ENCODE measurements around the gene DNAJC8.

Gene DNAJC8

GRCh38 chr1:28248273-28249012 lies 15.6 kb upstream of the DNAJC8 start:
- Histone ChIP-seq H3K4me1 (ENCODE audit: control insufficient read depth, insufficient read depth, low read length) (peaks cover 14% of the 10 kb centered on the region), H3K36me3 (ENCODE audit: control insufficient read depth, insufficient read depth, low read length) (no peaks in the 10 kb centered on the region), H3K27me3 (ENCODE audit: control insufficient read depth, insufficient read depth, low read length) (no peaks in the 10 kb centered on the region), H3K4me3 (ENCODE audit: low read depth, low read length) (peak overlapping the region; percentile 6), H3K9ac (ENCODE audit: low read depth, low read length) (no peak overlapping the region), H3K9me3 (ENCODE audit: control insufficient read depth, insufficient read depth, low read length) (no peaks in the 10 kb centered on the region)

GRCh38 chr1:28247612-28248272 lies 14.9 kb upstream of the DNAJC8 start:
- H3K9ac ChIP-seq (ENCODE audit: low read depth, low read length), result no peak overlapping the region
- peaks cover 14% of the 10 kb centered on the region for H3K4me1 ChIP-seq (ENCODE audit: control insufficient read depth, insufficient read depth, low read length)
- peak overlapping the region; percentile 40 for H3K4me3 ChIP-seq (ENCODE audit: low read depth, low read length)
- H3K27me3 ChIP-seq (ENCODE audit: control insufficient read depth, insufficient read depth, low read length), result no peaks in the 10 kb centered on the region
- no peaks in the 10 kb centered on the region for H3K36me3 ChIP-seq (ENCODE audit: control insufficient read depth, insufficient read depth, low read length)
- H3K9me3 ChIP-seq (ENCODE audit: control insufficient read depth, insufficient read depth, low read length), result no peaks in the 10 kb centered on the region

DNA sequence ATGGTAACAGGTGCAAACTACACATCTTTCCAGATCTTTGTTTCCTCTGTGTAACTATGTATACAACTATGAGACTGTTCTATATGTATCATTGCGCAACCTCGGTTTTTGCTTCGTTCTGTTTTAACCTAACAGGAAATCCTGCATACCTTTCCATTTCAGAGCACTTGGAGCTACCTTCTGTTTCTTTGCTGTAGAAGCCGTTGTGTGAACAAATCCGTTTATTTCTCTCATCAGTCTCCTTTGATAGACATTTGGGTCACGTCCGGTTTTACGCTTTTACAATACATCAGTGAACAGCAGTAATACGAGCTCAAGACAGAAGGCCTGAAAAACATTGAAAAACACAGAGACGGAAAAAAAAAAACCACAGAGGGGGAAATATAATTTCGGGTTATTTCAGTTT lies 13.6 kb upstream of the DNAJC8 start:
- no peaks in the 10 kb centered on the region for H3K36me3 ChIP-seq (ENCODE audit: control insufficient read depth, insufficient read depth, low read length)
- H3K9ac ChIP-seq (ENCODE audit: low read depth, low read length), result no peak overlapping the region
- H3K9me3 ChIP-seq (ENCODE audit: control insufficient read depth, insufficient read depth, low read length), result no peaks in the 10 kb centered on the region
- H3K4me3 ChIP-seq (ENCODE audit: low read depth, low read length), result peak overlapping the region; percentile 26
- H3K27me3 ChIP-seq (ENCODE audit: control insufficient read depth, insufficient read depth, low read length), result no peaks in the 10 kb centered on the region
- H3K4me1 ChIP-seq (ENCODE audit: control insufficient read depth, insufficient read depth, low read length), result peaks cover 14% of the 10 kb centered on the region

GRCh38 chr1:28244549-28245251 lies 11.9 kb upstream of the DNAJC8 start:
- H3K9me3 ChIP-seq (ENCODE audit: control insufficient read depth, insufficient read depth, low read length), result no peaks in the 10 kb centered on the region
- H3K9ac ChIP-seq (ENCODE audit: low read depth, low read length), result no peak overlapping the region
- no peak overlapping the region for H3K4me3 ChIP-seq (ENCODE audit: low read depth, low read length)
- no peaks in the 10 kb centered on the region for H3K27me3 ChIP-seq (ENCODE audit: control insufficient read depth, insufficient read depth, low read length)
- H3K36me3 ChIP-seq (ENCODE audit: control insufficient read depth, insufficient read depth, low read length), result no peaks in the 10 kb centered on the region
- peaks cover 14% of the 10 kb centered on the region for H3K4me1 ChIP-seq (ENCODE audit: control insufficient read depth, insufficient read depth, low read length)

DNA sequence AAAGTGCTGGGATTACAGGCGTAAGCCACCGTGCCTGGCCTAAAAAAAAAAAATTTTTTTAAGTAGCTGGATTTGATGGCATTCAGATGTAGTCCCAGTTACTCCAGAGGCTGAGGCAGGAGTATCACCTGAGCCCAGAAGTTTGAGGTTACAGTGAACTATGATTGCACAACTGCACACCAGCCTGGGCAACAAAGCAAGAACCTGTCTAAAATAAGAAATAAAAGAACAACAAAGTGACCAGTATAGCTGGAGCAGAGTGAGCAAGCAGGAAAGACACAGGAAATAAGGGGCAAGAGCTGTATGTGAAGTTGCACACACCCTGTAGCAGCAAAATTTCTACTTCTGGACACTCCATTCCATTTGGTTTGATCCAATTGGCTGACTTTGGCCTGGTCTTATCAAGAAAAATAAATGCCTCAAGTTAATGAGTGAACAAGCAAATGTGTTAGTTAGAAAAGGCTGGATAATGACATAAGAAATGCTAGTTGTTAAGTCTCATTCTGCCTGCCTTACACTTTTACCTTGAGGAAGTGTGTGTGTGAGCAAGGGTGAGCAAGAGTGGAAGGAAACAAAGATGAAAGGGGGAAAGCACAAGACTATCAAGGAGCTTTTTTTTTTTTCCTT lies 11.0 kb upstream of the DNAJC8 start:
- Histone ChIP-seq H3K4me3 (ENCODE audit: low read depth, low read length) (no peak overlapping the region), H3K9ac (ENCODE audit: low read depth, low read length) (no peak overlapping the region), H3K27me3 (ENCODE audit: control insufficient read depth, insufficient read depth, low read length) (no peaks in the 10 kb centered on the region), H3K4me1 (ENCODE audit: control insufficient read depth, insufficient read depth, low read length) (peaks cover 10% of the 10 kb centered on the region), H3K36me3 (ENCODE audit: control insufficient read depth, insufficient read depth, low read length) (no peaks in the 10 kb centered on the region), H3K9me3 (ENCODE audit: control insufficient read depth, insufficient read depth, low read length) (no peaks in the 10 kb centered on the region)

DNA sequence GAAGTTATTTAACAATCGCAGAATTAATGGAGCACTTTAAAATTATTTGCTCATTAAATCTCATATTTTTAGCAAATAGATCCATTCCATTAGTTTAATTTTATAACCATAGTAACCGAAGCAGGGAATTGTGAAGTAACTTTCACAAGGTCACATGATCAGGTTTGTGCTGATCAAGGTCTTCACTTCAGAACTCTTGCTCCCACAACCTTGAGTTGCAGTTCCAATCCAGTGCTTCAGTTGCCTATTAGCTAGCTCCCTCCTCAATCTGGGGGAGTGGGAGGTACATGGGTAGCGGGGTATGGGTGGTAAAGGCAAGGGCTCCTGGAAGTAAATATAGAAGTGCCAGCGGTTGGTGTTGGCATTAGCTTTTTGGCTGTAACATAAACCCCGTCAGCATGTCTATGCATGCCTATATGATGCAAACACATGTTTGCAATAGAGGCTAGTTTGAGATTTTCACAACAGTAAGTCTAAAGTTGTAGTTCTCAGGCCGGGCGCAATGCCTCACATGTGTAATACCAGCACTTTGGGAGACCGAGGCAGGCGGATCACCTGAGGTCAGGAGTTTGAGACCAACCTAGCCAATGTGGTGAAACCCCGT lies 8.9 kb upstream of the DNAJC8 start:
- Histone ChIP-seq H3K9ac (ENCODE audit: low read depth, low read length) (no peak overlapping the region), H3K4me3 (ENCODE audit: low read depth, low read length) (no peak overlapping the region), H3K4me1 (ENCODE audit: control insufficient read depth, insufficient read depth, low read length) (no peaks in the 10 kb centered on the region), H3K36me3 (ENCODE audit: control insufficient read depth, insufficient read depth, low read length) (no peaks in the 10 kb centered on the region), H3K27me3 (ENCODE audit: control insufficient read depth, insufficient read depth, low read length) (no peaks in the 10 kb centered on the region), H3K9me3 (ENCODE audit: control insufficient read depth, insufficient read depth, low read length) (no peaks in the 10 kb centered on the region)

GRCh38 chr1:28240024-28240423 lies 7.2 kb upstream of the DNAJC8 start:
- H3K9me3 ChIP-seq (ENCODE audit: control insufficient read depth, insufficient read depth, low read length), result no peaks in the 10 kb centered on the region
- no peak overlapping the region for H3K4me3 ChIP-seq (ENCODE audit: low read depth, low read length)
- no peaks in the 10 kb centered on the region for H3K36me3 ChIP-seq (ENCODE audit: control insufficient read depth, insufficient read depth, low read length)
- H3K27me3 ChIP-seq (ENCODE audit: control insufficient read depth, insufficient read depth, low read length), result no peaks in the 10 kb centered on the region
- H3K4me1 ChIP-seq (ENCODE audit: control insufficient read depth, insufficient read depth, low read length), result no peaks in the 10 kb centered on the region
- H3K9ac ChIP-seq (ENCODE audit: low read depth, low read length), result no peak overlapping the region

GRCh38 chr1:28239004-28239403 lies 6.2 kb upstream of the DNAJC8 start:
- no peak overlapping the region for H3K9ac ChIP-seq (ENCODE audit: low read depth, low read length)
- H3K27me3 ChIP-seq (ENCODE audit: control insufficient read depth, insufficient read depth, low read length), result no peaks in the 10 kb centered on the region
- H3K9me3 ChIP-seq (ENCODE audit: control insufficient read depth, insufficient read depth, low read length), result no peaks in the 10 kb centered on the region
- no peaks in the 10 kb centered on the region for H3K4me1 ChIP-seq (ENCODE audit: control insufficient read depth, insufficient read depth, low read length)
- no peak overlapping the region for H3K4me3 ChIP-seq (ENCODE audit: low read depth, low read length)
- H3K36me3 ChIP-seq (ENCODE audit: control insufficient read depth, insufficient read depth, low read length), result no peaks in the 10 kb centered on the region

- no peaks in the 10 kb centered on the region for H3K4me1 ChIP-seq (ENCODE audit: control insufficient read depth, insufficient read depth, low read length)
Observed at GRCh38 chr1:28236656-28237322, 4.0 kb upstream of the DNAJC8 start.

DNA sequence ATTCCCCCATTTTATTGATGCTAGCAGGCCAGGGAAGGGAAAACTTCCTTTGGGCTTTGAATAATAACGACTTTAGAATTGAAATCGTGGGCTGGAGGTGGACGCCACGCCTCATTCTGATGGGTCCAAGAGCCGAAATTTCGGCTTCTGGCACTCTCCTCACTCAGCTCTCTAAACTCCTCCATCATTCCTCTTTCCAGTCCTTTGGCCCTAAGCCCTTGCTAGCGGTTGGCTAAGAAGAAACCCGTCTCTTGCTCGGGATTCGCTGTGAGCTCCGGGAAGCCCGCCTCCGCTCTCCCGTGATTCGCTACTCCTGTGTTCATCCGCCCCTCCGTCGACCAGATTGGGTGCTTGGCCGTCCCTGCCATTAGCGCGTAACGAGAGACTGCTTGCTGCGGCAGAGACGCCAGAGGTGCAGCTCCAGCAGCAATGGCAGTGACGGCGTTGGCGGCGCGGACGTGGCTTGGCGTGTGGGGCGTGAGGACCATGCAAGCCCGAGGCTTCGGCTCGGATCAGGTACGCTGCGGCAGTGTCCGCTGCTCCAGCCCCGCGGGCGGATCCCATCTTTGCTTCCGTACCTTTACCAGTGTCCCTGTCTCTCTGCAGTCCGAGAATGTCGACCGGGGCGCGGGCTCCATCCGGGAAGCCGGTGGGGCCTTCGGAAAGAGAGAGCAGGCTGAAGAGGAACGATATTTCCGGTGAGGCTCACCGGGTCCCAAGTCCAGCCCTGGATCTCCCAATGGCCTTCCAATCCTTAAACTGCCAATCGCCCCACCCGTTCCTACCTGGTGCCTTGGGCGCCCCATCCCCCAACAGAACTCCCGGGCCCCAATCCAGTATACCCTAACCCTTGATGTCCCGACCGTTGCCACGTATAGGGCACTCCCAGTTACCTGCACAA lies 3.2 kb upstream of the DNAJC8 start, which contains the start of gene ATP5IF1:
ATP5IF1 (plus strand) TSS at position 370 of the 901 bp plus-strand sequence; CDS start at position 430, 60 bp downstream.
- Histone ChIP-seq H3K4me1 (ENCODE audit: control insufficient read depth, insufficient read depth, low read length) (no peaks in the 10 kb centered on the region), H3K27me3 (ENCODE audit: control insufficient read depth, insufficient read depth, low read length) (no peaks in the 10 kb centered on the region), H3K36me3 (ENCODE audit: control insufficient read depth, insufficient read depth, low read length) (no peaks in the 10 kb centered on the region), H3K9me3 (ENCODE audit: control insufficient read depth, insufficient read depth, low read length) (no peaks in the 10 kb centered on the region), H3K4me3 (ENCODE audit: low read depth, low read length) (peak within 1 kb of the TSS; percentile 95), H3K9ac (ENCODE audit: low read depth, low read length) (peak within 1 kb of the TSS; percentile 96)

More at GRCh38 chr1:28236656-28237322, 4.0 kb upstream of the DNAJC8 start:
- Histone ChIP-seq H3K4me3 (ENCODE audit: low read depth, low read length) (peak overlapping the region; percentile 95), H3K36me3 (ENCODE audit: control insufficient read depth, insufficient read depth, low read length) (no peaks in the 10 kb centered on the region), H3K9ac (ENCODE audit: low read depth, low read length) (peak overlapping the region; percentile 96), H3K27me3 (ENCODE audit: control insufficient read depth, insufficient read depth, low read length) (no peaks in the 10 kb centered on the region), H3K9me3 (ENCODE audit: control insufficient read depth, insufficient read depth, low read length) (no peaks in the 10 kb centered on the region)

All from iPS-15b (cell line).